Renal cortical epithelial cell (primary cell): ENCODE results near the gene TMPRSS13. TPM values are rescaled to one million over a fixed set of nuclear protein-coding genes. Genes with fewer than 3 reads are reported as not detected.
"Not testable (repeated sequence)": the region's sequence is repeated elsewhere in the genome, so short reads cannot be mapped to it uniquely, and the experiment has no call there.

Experiments used
- DNase-seq: peaks from one replicate; pipeline ENCODE4 v3.0.0-alpha.2; 2011; ENCODE audit warnings: low read depth
- total RNA-seq: library from RNA; depleted of rRNA; stranded (reverse); fragments of >200 nt; gene quantifications from 2 replicates; pipeline ENCODE4 v1.2.3, GENCODE V29; 2014

TMPRSS13 gene
- total RNA-seq, 1 donor from 2014 or later = not detected

DNA sequence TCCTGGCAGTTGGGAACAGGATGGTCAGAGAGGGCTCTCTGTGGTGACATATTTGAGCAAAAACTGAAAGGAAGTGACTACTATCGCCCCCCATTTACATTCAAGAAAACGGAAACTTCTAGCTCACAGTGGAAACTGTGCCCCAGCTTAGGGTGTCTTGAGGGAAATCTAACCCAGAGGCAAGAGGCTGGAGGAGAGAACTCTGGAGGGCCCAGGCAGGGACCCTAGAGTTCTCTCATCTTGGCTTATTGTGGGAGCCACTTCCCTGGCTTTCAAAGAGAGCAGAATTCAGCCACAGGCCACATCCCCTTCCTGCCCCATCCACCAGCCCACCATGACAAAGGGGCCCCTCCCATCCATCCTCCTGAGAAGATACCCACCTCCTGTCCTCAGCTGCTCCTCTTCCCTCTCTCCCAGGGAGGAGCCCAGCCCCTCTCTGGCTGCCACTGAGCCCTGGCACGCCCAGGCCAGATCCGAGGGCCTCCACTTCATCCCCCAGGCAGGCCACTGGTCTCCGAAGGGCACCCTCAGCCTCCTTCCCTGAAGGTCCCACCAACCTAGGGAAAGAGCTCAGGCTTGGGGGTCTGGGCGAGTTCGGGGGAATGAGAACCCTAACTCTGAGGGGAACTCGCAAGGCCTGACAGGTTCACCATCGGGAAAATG, 1.6 kb upstream of the TMPRSS13 start:
- DNase-seq = no peak

DNA sequence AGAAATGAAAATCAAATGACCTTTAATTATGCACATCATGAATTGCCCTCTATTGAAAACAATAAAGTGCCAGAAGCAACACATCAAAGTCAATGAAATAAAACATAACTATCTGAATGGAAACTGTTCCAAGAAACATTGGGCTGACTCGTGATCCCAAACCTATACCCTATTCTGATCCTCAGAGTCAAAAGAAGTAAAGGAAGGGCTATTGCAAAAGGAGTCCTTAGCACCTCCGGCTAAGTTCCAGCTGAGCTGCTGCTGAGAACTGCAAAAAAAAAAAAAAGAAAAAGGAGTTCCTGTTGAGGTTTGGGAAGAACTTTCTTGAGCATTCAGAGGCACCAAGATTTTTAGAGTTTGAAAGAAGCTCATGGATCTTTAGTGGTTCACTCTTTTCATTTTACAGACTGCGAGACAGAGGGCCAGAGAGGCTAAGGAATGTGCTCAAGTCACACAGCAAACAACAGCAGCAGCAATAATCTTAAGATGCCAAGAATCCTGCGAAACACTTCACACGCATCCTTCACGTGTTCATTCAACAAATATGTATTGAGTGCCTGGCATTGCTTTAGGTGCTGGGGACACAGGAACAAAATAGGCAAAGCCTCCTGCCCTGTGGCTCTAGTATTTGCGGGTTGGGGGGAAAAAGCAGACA, 841 bp upstream of the TMPRSS13 start:
- DNase-seq = no peak

DNA sequence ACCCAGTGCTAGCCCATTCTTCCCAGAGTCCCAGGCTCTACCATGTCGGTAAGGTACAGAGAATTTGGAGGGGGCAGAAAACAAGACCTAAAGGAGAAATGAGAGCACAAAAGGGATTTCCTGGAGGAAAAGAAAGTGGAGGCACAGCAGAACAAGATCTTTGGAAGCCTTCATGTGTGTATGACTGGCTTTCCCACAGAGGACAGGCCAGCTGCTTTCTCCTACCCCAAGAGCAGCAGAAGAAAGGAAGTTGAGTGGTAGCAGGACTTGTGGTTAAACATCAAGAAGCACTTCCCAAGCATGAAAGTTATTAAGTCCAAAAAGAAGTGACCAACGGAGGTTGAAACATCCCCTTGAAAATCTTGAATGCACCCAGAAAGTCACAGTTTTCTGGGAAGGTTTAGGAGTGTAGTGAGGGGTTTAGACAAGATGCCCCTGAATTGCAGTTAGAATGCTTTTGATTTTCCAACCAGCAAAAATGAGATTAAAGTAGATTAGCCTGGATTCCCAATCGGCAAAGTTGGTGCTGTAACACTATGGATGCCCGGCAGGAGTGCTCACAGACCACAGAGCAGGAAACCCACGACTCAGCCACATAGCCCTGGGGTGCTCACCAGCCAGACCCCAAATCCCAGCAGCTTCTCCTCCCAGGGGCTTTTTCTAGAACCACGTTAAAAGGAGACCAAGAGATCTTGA, 608 bp downstream of the TMPRSS13 start:
- no peak for DNase-seq

DNA sequence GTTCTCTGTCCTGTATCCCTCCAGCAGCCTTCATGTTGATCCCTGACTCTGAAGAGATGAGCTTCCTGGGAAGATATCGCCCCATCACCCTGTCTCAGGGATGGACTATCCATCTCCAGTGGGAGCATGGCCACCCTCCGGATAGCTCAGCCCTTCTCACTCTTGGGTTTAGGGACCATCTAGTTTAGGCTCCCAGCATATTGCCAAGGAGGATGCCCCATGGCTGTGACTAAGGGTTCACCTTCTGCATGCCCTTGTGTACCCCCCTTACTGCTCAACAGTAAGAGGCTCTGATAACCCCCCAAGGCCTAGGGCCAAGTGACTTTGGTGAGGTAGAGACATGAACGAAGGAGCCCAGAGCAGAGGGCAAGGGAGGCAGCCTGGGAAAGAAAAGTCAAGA, 1.3 kb downstream of the TMPRSS13 start:
- no peak for DNase-seq

- not testable (repeated sequence) for DNase-seq
Measured at GRCh38 chr11:117926166-117926565, 3.0 kb downstream of the TMPRSS13 start.

GRCh38 chr11:117925198-117925925, 3.8 kb downstream of the TMPRSS13 start:
- no peak for DNase-seq

- no peak for DNase-seq
Measured at GRCh38 chr11:117924631-117925170, 4.5 kb downstream of the TMPRSS13 start.

- DNase-seq = no peak
Measured at GRCh38 chr11:117923773-117924172, 5.4 kb downstream of the TMPRSS13 start.

DNA sequence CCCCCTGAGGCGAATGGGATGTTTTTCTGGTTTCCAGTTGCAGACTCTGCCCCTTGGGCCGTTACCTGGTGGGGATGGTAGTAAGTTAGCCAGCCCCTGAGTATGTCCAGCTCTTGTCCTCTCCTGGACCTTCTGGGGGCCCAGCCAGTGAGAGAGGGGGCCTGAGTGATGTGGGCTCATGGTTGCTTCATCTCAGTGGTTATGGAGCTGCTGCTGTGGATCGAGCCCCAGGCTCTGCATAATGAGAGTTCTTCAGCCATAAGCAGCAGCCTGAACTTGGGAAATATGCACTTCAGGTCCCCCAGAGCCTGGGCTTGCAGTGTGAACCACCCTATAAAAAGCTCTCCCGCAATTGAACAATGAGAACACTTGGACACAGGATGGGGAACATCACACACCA, 5.9 kb downstream of the TMPRSS13 start:
- DNase-seq = no peak

GRCh38 chr11:117921893-117922292, 7.3 kb downstream of the TMPRSS13 start:
- no peak for DNase-seq

- DNase-seq = no peak
Measured at GRCh38 chr11:117921456-117921855, 7.7 kb downstream of the TMPRSS13 start.

DNA sequence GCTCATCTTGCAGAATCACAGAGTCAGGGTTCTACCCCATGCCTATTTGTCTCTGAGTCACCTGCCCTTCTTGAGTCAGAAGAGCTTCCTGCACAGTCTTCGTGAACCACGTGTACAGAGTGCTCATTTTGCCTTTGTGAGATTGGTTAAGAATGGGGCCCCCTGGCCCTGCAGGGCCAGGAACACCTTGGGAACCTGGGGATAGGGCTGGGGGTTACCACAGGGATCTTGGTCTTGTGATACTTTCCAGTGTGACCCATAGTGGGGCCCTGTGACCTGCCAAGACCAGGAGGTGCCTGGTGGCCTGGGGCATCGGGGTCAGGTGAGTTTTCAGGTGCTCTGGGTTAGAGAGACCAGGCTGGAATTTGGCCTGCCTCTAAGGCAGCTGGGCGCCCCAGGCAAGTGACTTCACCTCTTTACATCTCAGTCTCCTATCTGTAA, 9.4 kb downstream of the TMPRSS13 start:
- no peak for DNase-seq

DNA sequence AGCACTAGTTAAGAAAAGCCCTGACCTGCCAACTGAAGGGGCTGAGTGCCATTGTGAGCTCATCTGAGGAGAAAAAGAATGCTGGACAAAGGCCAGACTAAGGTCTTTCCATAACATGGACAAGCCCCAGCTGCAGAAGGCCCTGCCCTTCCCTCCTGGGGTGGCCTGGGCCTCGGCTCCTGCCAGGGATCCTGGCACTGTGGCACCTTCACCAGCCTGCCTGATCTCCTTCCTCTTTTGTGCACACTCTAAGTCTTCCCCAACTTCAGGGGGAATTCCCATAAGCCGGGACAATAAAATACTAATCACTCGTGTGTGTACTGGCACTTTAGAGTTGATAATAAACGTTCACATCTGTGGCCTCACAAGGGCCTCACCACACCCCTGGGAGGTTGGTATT, 9.9 kb downstream of the TMPRSS13 start:
- no peak for DNase-seq

GRCh38 chr11:117918366-117919255, 10.6 kb downstream of the TMPRSS13 start:
- DNase-seq = no peak

GRCh38 chr11:117917591-117918151, 11.5 kb downstream of the TMPRSS13 start:
- DNase-seq = no peak

DNA sequence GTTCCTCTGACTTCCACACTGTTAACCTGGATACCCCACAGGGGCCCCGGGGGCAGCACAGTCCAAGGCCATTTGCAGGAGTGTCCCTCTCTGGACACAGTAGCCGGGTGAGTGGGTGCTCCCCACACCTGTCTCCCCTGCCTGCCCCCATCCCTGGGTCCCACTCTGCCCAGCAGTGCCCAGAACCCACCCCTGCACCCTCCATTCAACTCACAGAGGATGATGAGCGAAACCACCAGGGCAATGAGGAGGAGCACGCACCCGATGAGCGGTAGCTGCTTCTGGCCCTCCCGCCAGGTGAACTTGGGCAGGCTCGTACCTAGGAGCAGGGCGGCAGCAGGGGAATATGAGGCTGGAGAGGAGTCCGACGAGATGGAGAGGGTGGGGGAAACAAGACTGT, 12.2 kb downstream of the TMPRSS13 start:
- DNase-seq = no peak

GRCh38 chr11:117915672-117916235, 13.4 kb downstream of the TMPRSS13 start:
- DNase-seq = no peak

GRCh38 chr11:117914991-117915618, 14.1 kb downstream of the TMPRSS13 start:
- DNase-seq = no peak

DNA sequence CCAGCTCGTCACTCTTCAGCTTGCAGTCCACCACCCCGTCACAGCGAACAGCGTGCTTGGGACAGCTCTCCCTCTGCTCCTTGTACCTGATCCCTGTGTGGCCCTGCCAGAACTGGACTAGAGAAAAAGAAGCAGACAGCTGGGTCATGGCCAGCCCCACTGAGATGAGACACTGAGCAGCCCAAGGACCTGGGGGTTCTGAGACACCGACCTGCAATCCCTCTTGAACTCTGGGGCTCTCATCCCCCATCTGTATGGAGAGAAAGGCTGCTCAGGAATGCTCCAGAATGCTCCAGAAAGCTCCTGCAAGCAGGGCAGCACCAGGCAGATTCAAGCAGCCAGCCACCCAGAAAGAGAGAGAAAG, 14.8 kb downstream of the TMPRSS13 start:
- DNase-seq = no peak
